ENCODE results near the gene PPP2R5C. TPM values are rescaled to one million over a fixed set of nuclear protein-coding genes. Genes with fewer than 3 reads are reported as not detected.

Gene PPP2R5C
- total RNA-seq, 2 experiments from 2014 or later = 232 to 281 TPM

- no peaks in the 10 kb centered on the region for H3K27me3 Mint-ChIP-seq
- intact Hi-C loops (cut with DNase I, micrococcal nuclease) = no loop called here
- H3K4me3 Mint-ChIP-seq = no peak overlapping the region
- POLR2A ChIA-PET = no interaction called here
- peaks cover 31% of the 10 kb centered on the region for H3K36me3 Mint-ChIP-seq (ENCODE audit: low read depth)
- peaks cover 87% of the 10 kb centered on the region for H3K4me1 Mint-ChIP-seq
- peak overlapping the region; percentile 44 for H3K27ac Mint-ChIP-seq
- H3K9me3 Mint-ChIP-seq (ENCODE audit: low read depth) = no peaks in the 10 kb centered on the region
- CTCF ChIA-PET = interaction anchor here (0.7 to 1.6 kb wide), 4 partner anchors 10 to 989 kb away, joined by 3 to 6 read pairs (median 4); no protein-coding TSS in a partner anchor
- DNase-seq (no peak), ATAC-seq (no peak)
These were observed 90.4 kb downstream of the PPP2R5C start for GRCh38 chr14:101851736-101852405.

GRCh38 chr14:101852785-101853184 lies 91.3 kb downstream of the PPP2R5C start:
- POLR2A ChIA-PET = interaction anchor here (0.7 kb wide), 1 partner anchor 31 kb away, joined by 4 read pairs; no protein-coding TSS in a partner anchor
- Mint-ChIP-seq H3K27ac (no peak overlapping the region), H3K4me3 (no peak overlapping the region), H3K27me3 (no peaks in the 10 kb centered on the region), H3K36me3 (ENCODE audit: low read depth) (peaks cover 36% of the 10 kb centered on the region), H3K4me1 (peaks cover 88% of the 10 kb centered on the region), H3K9me3 (ENCODE audit: low read depth) (no peaks in the 10 kb centered on the region)
- DNase-seq (no peak), ATAC-seq (no peak)
- CTCF ChIA-PET = interaction anchor here (0.6 to 2.6 kb wide), 3 partner anchors 15 to 82 kb away, joined by 3 to 19 read pairs (median 8); no protein-coding TSS in a partner anchor
- intact Hi-C loops (cut with DNase I, micrococcal nuclease) = no loop called here

- Mint-ChIP-seq H3K4me3 (peak overlapping the region; percentile 2), H3K4me1 (peaks cover 87% of the 10 kb centered on the region), H3K36me3 (ENCODE audit: low read depth) (peaks cover 36% of the 10 kb centered on the region), H3K27ac (peak overlapping the region; percentile 88), H3K9me3 (ENCODE audit: low read depth) (no peaks in the 10 kb centered on the region), H3K27me3 (no peaks in the 10 kb centered on the region)
- ATAC-seq (no peak), DNase-seq (no peak)
- intact Hi-C loops (cut with DNase I, micrococcal nuclease) = no loop called here
- ChIA-PET POLR2A (interaction anchor here (0.7 to 1.2 kb wide), 2 partner anchors 30 to 32 kb away, joined by 4 read pairs; no protein-coding TSS in a partner anchor), CTCF (interaction anchor here (0.6 to 2.6 kb wide), 7 partner anchors 8 to 82 kb away, joined by 3 to 19 read pairs (median 5); no protein-coding TSS in a partner anchor)
These were observed 92.0 kb downstream of the PPP2R5C start for GRCh38 chr14:101853455-101854018.

- DNase-seq = no peak
- H3K4me3 Mint-ChIP-seq = peak overlapping the region; percentile 8
- intact Hi-C loops (cut with DNase I, micrococcal nuclease) = no loop called here
- no peaks in the 10 kb centered on the region for H3K27me3 Mint-ChIP-seq
- ChIA-PET CTCF (interaction anchor here (0.9 to 2.6 kb wide), 7 partner anchors 9 to 83 kb away, joined by 3 to 19 read pairs (median 5); no protein-coding TSS in a partner anchor), POLR2A (interaction anchor here (1.1 to 1.2 kb wide), 2 partner anchors 31 to 94 kb away, joined by 3 to 4 read pairs; no protein-coding TSS in a partner anchor)
- peak overlapping the region; percentile 88 for H3K27ac Mint-ChIP-seq
- peaks cover 37% of the 10 kb centered on the region for H3K36me3 Mint-ChIP-seq (ENCODE audit: low read depth)
- peaks cover 87% of the 10 kb centered on the region for H3K4me1 Mint-ChIP-seq
- H3K9me3 Mint-ChIP-seq (ENCODE audit: low read depth) = no peaks in the 10 kb centered on the region
- ATAC-seq = peak; percentile 84
These were observed 92.9 kb downstream of the PPP2R5C start for GRCh38 chr14:101854366-101854765.

GRCh38 chr14:101855958-101856357 lies 94.4 kb downstream of the PPP2R5C start:
- intact Hi-C loops (cut with DNase I, micrococcal nuclease) = no loop called here
- H3K27me3 Mint-ChIP-seq = no peaks in the 10 kb centered on the region
- no peak for ATAC-seq
- peaks cover 51% of the 10 kb centered on the region for H3K36me3 Mint-ChIP-seq (ENCODE audit: low read depth)
- peak overlapping the region; percentile 52 for H3K27ac Mint-ChIP-seq
- peaks cover 87% of the 10 kb centered on the region for H3K4me1 Mint-ChIP-seq
- DNase-seq = no peak
- H3K9me3 Mint-ChIP-seq (ENCODE audit: low read depth) = no peaks in the 10 kb centered on the region
- no peak overlapping the region for H3K4me3 Mint-ChIP-seq
- POLR2A ChIA-PET = no interaction called here
- CTCF ChIA-PET = interaction anchor here (0.5 to 1.5 kb wide), 4 partner anchors 10 to 149 kb away, joined by 3 to 9 read pairs (median 4); no protein-coding TSS in a partner anchor

GRCh38 chr14:101856536-101856935 lies 95.0 kb downstream of the PPP2R5C start:
- H3K27ac Mint-ChIP-seq = peak overlapping the region; percentile 49
- DNase-seq (no peak), ATAC-seq (no peak)
- POLR2A ChIA-PET = no interaction called here
- CTCF ChIA-PET = interaction anchor here (0.7 to 1.5 kb wide), 3 partner anchors 11 to 149 kb away, joined by 4 to 9 read pairs (median 5); no protein-coding TSS in a partner anchor
- no peaks in the 10 kb centered on the region for H3K9me3 Mint-ChIP-seq (ENCODE audit: low read depth)
- H3K27me3 Mint-ChIP-seq = no peaks in the 10 kb centered on the region
- intact Hi-C loops (cut with DNase I, micrococcal nuclease) = no loop called here
- H3K4me3 Mint-ChIP-seq = no peak overlapping the region
- peaks cover 85% of the 10 kb centered on the region for H3K4me1 Mint-ChIP-seq
- peaks cover 52% of the 10 kb centered on the region for H3K36me3 Mint-ChIP-seq (ENCODE audit: low read depth)

- no peaks in the 10 kb centered on the region for H3K9me3 Mint-ChIP-seq (ENCODE audit: low read depth)
- CTCF ChIA-PET = interaction anchor here (1.2 kb wide), 1 partner anchor 150 kb away, joined by 5 read pairs; no protein-coding TSS in a partner anchor
- DNase-seq (no peak), ATAC-seq (no peak)
- H3K36me3 Mint-ChIP-seq (ENCODE audit: low read depth) = peaks cover 54% of the 10 kb centered on the region
- peak overlapping the region; percentile 27 for H3K27ac Mint-ChIP-seq
- POLR2A ChIA-PET = no interaction called here
- intact Hi-C loops (cut with DNase I, micrococcal nuclease) = no loop called here
- H3K4me3 Mint-ChIP-seq = no peak overlapping the region
- H3K27me3 Mint-ChIP-seq = no peaks in the 10 kb centered on the region
- peaks cover 85% of the 10 kb centered on the region for H3K4me1 Mint-ChIP-seq
These were observed 95.7 kb downstream of the PPP2R5C start for GRCh38 chr14:101857226-101857625.

GRCh38 chr14:101858791-101859537 lies 97.5 kb downstream of the PPP2R5C start:
- ATAC-seq (peak; percentile 37), DNase-seq (no peak)
- no peaks in the 10 kb centered on the region for H3K27me3 Mint-ChIP-seq
- intact Hi-C loops (cut with DNase I, micrococcal nuclease) = loop anchor here (1.0 to 2.0 kb wide), 2 partner anchors 14 to 19 kb away; no protein-coding TSS in a partner anchor
- H3K4me3 Mint-ChIP-seq = peak overlapping the region; percentile 49
- CTCF ChIA-PET = interaction anchor here (0.6 kb wide), 1 partner anchor 272 kb away, joined by 3 read pairs; no protein-coding TSS in a partner anchor
- peaks cover 77% of the 10 kb centered on the region for H3K4me1 Mint-ChIP-seq
- peaks cover 60% of the 10 kb centered on the region for H3K36me3 Mint-ChIP-seq (ENCODE audit: low read depth)
- POLR2A ChIA-PET = no interaction called here
- H3K27ac Mint-ChIP-seq = peak overlapping the region; percentile 95
- no peaks in the 10 kb centered on the region for H3K9me3 Mint-ChIP-seq (ENCODE audit: low read depth)

- Mint-ChIP-seq H3K27ac (peak overlapping the region; percentile 95), H3K27me3 (no peaks in the 10 kb centered on the region), H3K4me1 (peaks cover 75% of the 10 kb centered on the region), H3K36me3 (ENCODE audit: low read depth) (peaks cover 59% of the 10 kb centered on the region), H3K9me3 (ENCODE audit: low read depth) (no peaks in the 10 kb centered on the region), H3K4me3 (peak overlapping the region; percentile 49)
- intact Hi-C loops (cut with DNase I, micrococcal nuclease) = loop anchor here (1.0 to 2.0 kb wide), 2 partner anchors 13 to 19 kb away; no protein-coding TSS in a partner anchor
- peak; percentile 31 for ATAC-seq
- ChIA-PET CTCF (interaction anchor here (0.6 kb wide), 1 partner anchor 273 kb away, joined by 3 read pairs; no protein-coding TSS in a partner anchor), POLR2A (no interaction called here)
- no peak for DNase-seq
These were observed 98.0 kb downstream of the PPP2R5C start for GRCh38 chr14:101859538-101859902.

GRCh38 chr14:101859958-101860357 lies 98.4 kb downstream of the PPP2R5C start:
- intact Hi-C loops (cut with DNase I, micrococcal nuclease) = loop anchor here (1.0 to 2.0 kb wide), 2 partner anchors 13 to 18 kb away; no protein-coding TSS in a partner anchor
- POLR2A ChIA-PET = no interaction called here
- H3K4me1 Mint-ChIP-seq = peaks cover 76% of the 10 kb centered on the region
- H3K27me3 Mint-ChIP-seq = no peaks in the 10 kb centered on the region
- CTCF ChIA-PET = no interaction called here
- no peak for DNase-seq
- ATAC-seq = peak; percentile 27
- H3K36me3 Mint-ChIP-seq (ENCODE audit: low read depth) = peaks cover 62% of the 10 kb centered on the region
- no peak overlapping the region for H3K4me3 Mint-ChIP-seq
- peak overlapping the region; percentile 95 for H3K27ac Mint-ChIP-seq
- no peaks in the 10 kb centered on the region for H3K9me3 Mint-ChIP-seq (ENCODE audit: low read depth)

GRCh38 chr14:101861464-101861863 lies 100.0 kb downstream of the PPP2R5C start:
- DNase-seq (no peak), ATAC-seq (no peak)
- H3K4me3 Mint-ChIP-seq = no peak overlapping the region
- H3K4me1 Mint-ChIP-seq = peaks cover 63% of the 10 kb centered on the region
- CTCF ChIA-PET = interaction anchor here (0.8 to 1.5 kb wide), 6 partner anchors 8 to 91 kb away, joined by 3 to 6 read pairs (median 4); no protein-coding TSS in a partner anchor
- no peaks in the 10 kb centered on the region for H3K27me3 Mint-ChIP-seq
- POLR2A ChIA-PET = no interaction called here
- intact Hi-C loops (cut with DNase I, micrococcal nuclease) = no loop called here
- peaks cover 61% of the 10 kb centered on the region for H3K36me3 Mint-ChIP-seq (ENCODE audit: low read depth)
- no peak overlapping the region for H3K27ac Mint-ChIP-seq
- H3K9me3 Mint-ChIP-seq (ENCODE audit: low read depth) = no peaks in the 10 kb centered on the region

All from activated CD4-positive, alpha-beta T cell treated with anti-CD3 and anti-CD28 coated beads for 36 hours (primary cell).